Iris pigment epithelial cell (primary cell): Measurements from ENCODE around the gene SDK1.
A peak's percentile ranks its signal among the peaks of the same experiment; 100 is the strongest.

Experiments
- DNase-seq: peaks from one replicate; pipeline ENCODE4 v3.0.0-alpha.2; 2011; ENCODE audit warnings: low read depth

Gene SDK1

GRCh38 chr7:3283130-3283704, 17.8 kb upstream of the SDK1 start:
- no peak for DNase-seq

GRCh38 chr7:3285652-3286051, 15.4 kb upstream of the SDK1 start:
- no peak for DNase-seq

DNA sequence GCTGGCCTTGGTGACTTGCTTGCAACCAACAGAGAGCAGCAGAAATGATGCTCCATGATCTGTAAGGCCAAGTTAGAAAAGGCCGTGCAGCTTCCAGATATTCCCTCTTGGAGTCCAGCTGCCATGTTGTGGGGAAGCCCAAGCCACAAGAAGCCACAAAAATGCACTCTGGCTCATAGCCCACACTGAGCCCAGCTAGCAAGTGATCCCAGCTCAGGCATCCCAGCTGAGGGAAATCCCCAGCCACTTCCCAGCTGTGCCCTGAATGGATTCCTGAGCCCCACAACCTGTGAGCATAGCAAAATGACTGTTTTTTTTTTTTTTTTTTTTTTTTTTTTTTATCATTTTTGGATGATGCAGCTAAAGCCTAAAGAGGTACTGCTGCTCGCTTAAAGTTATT, 11.1 kb upstream of the SDK1 start:
- peak; percentile 46 for DNase-seq

DNA sequence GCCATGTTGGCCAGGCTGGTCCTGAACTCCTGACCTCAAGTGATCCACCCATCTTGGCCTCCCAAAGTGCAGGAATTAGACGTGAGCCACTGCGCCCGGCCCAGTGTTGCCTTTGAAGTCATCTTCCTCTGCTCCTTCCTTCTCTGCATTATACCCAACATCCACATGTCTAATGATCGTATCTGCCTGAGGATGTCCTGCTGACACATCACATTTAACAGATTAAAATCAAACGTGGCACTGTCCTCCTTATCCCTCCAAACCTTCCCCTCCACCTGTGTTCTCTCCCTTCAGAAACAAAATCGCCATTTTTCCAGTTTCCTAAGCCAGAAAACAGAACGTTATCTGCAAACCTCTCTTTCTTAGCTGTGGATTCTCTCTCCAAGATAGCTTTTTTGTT, 8.4 kb upstream of the SDK1 start:
- DNase-seq: no peak

DNA sequence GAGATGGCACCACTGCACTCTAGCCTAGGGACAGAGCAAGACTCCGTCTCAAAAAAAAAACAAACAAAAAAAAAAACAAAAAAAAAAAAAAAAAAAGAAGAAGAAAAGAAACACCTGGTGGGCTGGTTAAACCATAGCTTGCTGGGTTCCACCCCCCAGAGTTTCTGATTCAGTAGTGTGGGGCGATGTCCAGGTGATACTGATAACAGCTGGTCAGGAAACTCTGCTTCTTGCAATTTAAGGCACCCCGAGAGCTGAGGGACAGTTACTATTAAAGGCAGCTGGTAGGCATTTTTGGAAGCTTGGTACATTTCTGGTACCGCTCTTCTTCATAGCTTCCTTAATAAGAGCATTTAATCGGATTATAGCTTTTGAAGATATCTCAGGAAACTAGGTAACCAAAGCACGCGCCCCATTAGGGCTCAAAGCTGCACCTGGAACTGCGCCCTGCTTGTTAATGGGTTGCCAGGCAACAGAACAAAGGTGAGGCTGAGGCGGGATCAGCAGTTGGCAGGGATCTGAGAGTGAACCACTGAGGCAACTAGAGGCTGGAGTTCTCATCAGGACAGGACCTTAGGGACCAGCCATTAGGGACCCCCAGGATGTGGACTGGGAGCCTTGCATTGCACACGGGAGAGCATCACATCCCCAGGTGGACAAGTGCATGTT, 6.5 kb upstream of the SDK1 start:
- DNase-seq: no peak

GRCh38 chr7:3297105-3297819, 3.8 kb upstream of the SDK1 start:
- no peak for DNase-seq

GRCh38 chr7:3300221-3300650, 816 bp upstream of the SDK1 start:
- DNase-seq: no peak

DNA sequence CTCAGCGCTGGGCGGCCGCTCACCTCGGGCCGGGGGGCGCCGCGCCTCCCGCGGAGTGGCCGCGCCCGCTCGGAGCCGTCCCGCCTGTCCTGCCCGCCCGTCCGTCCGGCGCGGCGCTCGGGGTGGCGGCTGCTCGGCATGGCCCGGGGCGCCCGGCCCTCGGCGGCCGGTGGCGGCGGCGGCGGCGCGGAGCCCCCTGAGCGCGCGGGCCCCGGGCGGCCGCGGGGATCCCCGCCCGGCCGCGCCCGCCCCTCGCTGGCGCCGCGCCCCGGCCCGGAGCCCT, 338 bp downstream of the SDK1 start:
- DNase-seq: no peak

DNA sequence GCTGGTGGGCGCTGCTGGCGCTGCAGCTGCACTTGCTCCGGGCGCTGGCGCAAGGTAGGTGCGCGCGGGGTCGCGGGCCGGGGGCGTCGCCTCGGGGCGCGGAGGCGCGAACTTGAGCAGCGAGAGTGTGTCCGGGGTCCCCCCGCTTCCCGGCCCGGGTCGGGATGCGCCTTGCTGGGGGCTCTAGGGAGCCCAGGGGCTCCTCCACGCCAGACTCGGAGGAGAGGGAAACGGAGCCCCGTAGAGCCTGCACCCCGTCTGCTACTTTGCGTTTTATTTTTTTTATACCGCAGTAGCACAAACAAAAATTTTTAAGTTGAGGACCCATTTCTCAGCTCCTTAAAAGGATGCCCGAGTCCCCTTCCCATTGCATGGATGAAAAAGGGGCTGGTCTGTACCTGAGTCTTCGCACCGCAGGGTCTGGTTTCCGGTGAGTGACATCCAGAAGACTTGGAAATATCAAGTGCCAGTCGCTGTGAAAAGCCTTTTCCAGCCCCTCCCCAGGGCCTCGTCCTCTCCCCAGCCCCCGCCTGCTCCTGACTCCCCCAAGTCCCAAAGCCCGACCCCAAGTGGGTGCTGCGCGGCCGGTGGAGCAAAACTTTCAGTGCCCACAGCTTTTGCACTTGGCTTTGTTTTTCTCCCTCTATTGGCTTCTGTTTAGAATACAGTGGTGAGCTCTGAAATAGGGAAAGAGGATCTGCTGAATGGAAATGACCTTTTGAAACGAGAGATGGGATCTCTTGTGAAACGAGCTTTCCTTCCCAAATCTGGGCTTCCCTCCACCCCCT, 973 bp downstream of the SDK1 start:
- peak; percentile 33 for DNase-seq

GRCh38 chr7:3302681-3303320, 1.7 kb downstream of the SDK1 start:
- DNase-seq: no peak

DNA sequence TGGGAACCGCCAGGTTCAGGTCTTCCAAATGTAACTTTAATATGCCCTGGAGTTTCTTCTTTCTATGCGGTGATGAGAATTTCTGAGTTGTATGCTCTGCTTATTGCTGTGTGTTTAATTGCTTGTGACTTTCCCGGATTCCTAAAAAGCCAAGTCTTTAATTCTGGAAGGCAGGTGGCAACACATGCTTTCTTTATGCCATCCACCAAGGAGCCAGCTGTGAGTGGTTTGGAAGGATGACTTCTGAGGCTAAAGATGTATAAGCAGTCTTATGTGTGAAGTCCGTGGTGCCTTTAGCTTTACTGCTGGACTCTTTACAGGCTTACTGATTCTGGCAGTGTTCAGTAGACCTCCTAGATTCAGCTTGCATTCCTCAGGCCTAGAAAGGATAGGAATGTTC, 3.1 kb downstream of the SDK1 start:
- DNase-seq: no peak

GRCh38 chr7:3307435-3307834, 6.4 kb downstream of the SDK1 start:
- no peak for DNase-seq

DNA sequence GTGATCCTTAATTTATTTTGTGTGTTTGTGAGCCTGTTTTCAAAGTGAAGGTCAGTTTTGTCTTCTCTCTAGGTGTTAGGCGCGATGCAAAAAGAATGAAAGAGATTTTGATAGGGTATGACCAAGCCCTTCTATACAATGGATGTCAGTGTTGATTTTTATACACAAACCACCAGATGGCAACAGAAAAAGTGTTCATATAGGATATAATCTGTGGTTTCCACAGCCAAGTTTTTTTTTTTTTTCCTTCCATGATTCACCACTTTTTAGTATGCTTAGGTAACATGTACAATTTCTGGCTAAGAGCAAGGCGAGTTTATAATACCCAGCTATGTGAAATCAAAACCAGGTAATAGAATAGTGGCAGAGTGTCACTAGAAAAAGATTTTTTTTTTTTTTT, 8.1 kb downstream of the SDK1 start:
- DNase-seq: peak; percentile 17

GRCh38 chr7:3309956-3310355, 8.9 kb downstream of the SDK1 start:
- DNase-seq: no peak

- peak; percentile 27 for DNase-seq
Measured at GRCh38 chr7:3310884-3311283, 9.8 kb downstream of the SDK1 start.

GRCh38 chr7:3312583-3312982, 11.5 kb downstream of the SDK1 start:
- DNase-seq: no peak

- DNase-seq: no peak
Measured at GRCh38 chr7:3318874-3319273, 17.8 kb downstream of the SDK1 start.

GRCh38 chr7:3321206-3321605, 20.2 kb downstream of the SDK1 start:
- no peak for DNase-seq

- no peak for DNase-seq
Measured at GRCh38 chr7:3321745-3322144, 20.7 kb downstream of the SDK1 start.

GRCh38 chr7:3326246-3326645, 25.2 kb downstream of the SDK1 start:
- DNase-seq: no peak

DNA sequence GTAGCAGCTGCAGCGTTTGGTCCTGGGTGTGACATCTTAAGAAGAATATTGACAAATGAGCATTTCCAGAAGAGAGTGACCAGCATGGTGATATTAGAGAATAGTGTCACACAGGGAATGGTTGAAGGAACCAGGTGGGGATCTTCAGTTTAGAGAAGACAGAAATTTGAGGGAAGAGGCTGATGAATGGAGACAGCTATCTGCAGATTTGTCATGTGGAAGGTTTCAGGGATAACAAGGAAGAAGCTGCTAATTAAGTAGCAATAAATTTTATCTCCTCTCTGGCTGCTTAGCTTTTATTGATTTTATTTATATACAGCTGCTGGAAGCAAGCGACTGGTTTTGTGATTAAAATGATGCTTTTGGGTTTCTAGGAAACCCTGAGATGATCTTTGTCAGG, 26.0 kb downstream of the SDK1 start:
- DNase-seq: no peak

GRCh38 chr7:3327655-3328054, 26.6 kb downstream of the SDK1 start:
- no peak for DNase-seq

GRCh38 chr7:3332308-3332707, 31.3 kb downstream of the SDK1 start:
- no peak for DNase-seq
